ENCODE data around the gene GCH1.
"Not testable (repeated sequence)": the region's sequence is repeated elsewhere in the genome, so short reads cannot be mapped to it uniquely, and the experiment has no call there.

Gene GCH1

DNA sequence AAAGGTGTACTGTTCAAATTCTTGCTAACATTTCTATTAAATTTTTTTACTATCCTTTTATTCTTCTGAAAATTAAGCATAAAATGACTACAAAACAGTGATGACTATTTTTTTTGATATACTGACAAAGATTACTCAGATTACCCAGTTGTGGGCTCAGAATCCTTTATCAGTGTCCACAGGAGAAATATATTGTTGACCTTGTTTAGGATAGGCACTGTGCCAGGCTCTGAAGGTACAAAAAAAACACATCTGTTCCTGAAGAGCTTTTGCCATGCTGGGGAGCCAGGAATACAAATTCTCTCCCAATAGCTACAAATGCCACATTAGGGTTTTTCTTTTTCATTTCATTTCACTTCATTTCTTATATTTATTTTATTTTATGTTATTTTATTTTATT lies 26.9 kb upstream of the GCH1 start:
- TF ChIP-seq POLR2AphosphoS5 (IDR thresholded peaks at IDR 0.05; ENCODE audit: low read depth, low read length) (no peak), TAF1 (IDR thresholded peaks at IDR 0.05; ENCODE audit: borderline replicate concordance, low read depth, low read length) (no peak), POLR2A (IDR thresholded peaks at IDR 0.05; ENCODE audit: low read depth, low read length) (no peak)
- DNase-seq (ENCODE audit: insufficient read length) (no peak), FAIRE-seq (no peak)

DNA sequence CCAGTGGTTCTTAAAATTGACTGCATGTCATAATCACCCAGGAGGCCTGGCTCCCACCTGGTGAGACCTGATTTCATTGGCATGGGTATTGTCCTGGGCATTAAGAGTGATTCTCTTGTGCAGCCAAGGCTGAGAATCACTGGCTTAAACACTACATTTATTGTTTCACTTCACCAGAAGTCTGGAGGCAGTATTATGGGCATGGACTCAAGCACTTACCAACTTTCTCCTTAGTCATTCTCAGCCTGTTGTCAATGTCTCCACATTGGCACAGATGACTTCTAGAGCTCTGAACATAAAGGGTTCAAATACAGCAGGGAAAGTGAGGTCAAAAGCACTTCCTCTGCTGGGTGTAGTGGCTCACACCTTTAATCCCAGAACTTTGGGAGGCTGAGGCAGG lies 25.6 kb upstream of the GCH1 start:
- FAIRE-seq: no peak
- no peak for TF ChIP-seq POLR2AphosphoS5 (IDR thresholded peaks at IDR 0.05; ENCODE audit: low read depth, low read length)
- no peak for TF ChIP-seq POLR2A (IDR thresholded peaks at IDR 0.05; ENCODE audit: low read depth, low read length)
- no peak for TF ChIP-seq TAF1 (IDR thresholded peaks at IDR 0.05; ENCODE audit: borderline replicate concordance, low read depth, low read length)

DNA sequence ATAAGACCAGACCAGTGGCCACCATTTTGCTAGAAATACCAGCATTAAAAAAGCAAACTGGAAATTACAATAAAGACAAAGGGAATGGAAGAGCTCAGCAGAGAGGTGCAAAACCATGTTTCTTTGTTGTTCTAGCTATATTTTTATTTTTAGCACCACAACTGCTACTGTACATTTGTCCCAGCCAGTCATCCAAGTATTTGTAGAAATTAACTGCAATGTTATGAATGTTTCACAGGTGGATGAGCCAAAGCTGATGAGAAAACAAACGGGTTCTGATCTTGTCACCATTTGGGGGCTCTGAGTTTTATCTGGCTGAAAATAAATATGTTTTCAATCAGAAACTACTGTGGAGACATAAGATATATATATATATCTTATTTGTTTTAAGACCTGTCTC lies 24.9 kb upstream of the GCH1 start:
- DNase-seq (ENCODE audit: insufficient read length): no peak
- TF ChIP-seq POLR2AphosphoS5 (IDR thresholded peaks at IDR 0.05; ENCODE audit: low read depth, low read length) (no peak), POLR2A (IDR thresholded peaks at IDR 0.05; ENCODE audit: low read depth, low read length) (no peak), TAF1 (IDR thresholded peaks at IDR 0.05; ENCODE audit: borderline replicate concordance, low read depth, low read length) (no peak)
- FAIRE-seq: no peak

More for the DNA sequence above, 25.6 kb upstream of the GCH1 start:
- DNase-seq (ENCODE audit: insufficient read length): no peak

DNA sequence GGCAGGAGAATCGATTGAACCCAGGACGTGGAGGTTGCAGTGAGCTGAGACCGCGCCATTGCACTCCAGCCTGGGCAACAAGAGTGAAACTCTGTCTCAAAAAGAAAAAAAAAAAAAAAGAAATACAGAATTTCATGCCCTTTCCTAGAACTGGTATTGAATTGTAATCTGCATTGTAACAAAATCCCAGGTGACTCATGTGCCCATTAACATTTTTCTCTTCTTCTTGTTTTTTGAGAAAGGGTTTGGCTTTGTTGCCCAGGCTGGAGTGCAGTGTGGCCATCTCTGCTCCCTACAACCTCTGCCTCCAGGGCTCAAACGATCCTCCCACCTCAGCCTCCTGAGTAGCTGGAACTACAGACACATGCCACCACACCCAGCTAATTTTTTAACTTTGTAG lies 23.9 kb upstream of the GCH1 start:
- FAIRE-seq; DNase-seq (ENCODE audit: insufficient read length): not testable (repeated sequence)

DNA sequence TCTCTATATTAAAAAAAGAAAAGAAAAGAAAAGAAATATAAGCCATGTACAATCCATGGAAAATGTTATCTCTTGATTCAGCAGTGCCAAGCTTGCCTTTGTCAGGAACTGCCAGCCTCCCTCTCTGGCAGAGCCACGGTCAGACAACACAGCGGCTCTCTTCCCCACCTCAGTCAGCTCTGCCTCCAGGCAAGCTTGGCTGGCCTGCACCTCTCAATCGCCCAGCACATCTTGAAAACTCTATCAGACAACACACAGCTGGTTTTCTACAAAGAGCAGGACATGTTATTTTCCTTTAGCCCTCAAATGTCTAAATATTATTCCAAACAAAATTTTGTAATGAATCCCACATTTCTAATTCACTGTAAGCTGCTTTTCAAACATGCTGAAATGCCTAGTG lies 20.0 kb upstream of the GCH1 start:
- TF ChIP-seq POLR2A (IDR thresholded peaks at IDR 0.05; ENCODE audit: low read depth, low read length) (no peak), POLR2AphosphoS5 (IDR thresholded peaks at IDR 0.05; ENCODE audit: low read depth, low read length) (no peak), TAF1 (IDR thresholded peaks at IDR 0.05; ENCODE audit: borderline replicate concordance, low read depth, low read length) (no peak)
- no peak for FAIRE-seq

DNA sequence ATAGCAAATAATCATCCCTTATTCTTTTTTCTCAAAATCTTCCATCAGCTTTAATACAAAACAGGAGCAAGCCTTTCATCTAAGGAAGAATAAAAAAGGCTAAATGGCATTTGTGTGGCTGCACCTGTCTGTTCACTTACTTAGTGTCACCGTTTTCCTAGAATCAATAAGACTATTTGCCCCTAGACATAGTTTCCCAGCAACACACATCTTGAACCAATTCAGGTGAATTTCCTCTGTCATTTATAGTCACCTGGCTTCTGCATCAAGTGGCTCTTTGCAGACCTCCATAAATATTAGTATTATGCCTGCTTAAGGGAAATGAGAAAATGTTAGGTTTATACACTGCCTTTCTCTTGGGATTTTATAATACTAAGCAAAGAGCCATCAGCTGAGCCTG lies 17.4 kb upstream of the GCH1 start:
- DNase-seq (ENCODE audit: insufficient read length) (no peak), FAIRE-seq (no peak)
- no peak for TF ChIP-seq POLR2A (IDR thresholded peaks at IDR 0.05; ENCODE audit: low read depth, low read length)
- TF ChIP-seq POLR2AphosphoS5 (IDR thresholded peaks at IDR 0.05; ENCODE audit: low read depth, low read length): no peak
- no peak for TF ChIP-seq TAF1 (IDR thresholded peaks at IDR 0.05; ENCODE audit: borderline replicate concordance, low read depth, low read length)

More for the DNA sequence above, 20.0 kb upstream of the GCH1 start:
- DNase-seq (ENCODE audit: insufficient read length): no peak

DNA sequence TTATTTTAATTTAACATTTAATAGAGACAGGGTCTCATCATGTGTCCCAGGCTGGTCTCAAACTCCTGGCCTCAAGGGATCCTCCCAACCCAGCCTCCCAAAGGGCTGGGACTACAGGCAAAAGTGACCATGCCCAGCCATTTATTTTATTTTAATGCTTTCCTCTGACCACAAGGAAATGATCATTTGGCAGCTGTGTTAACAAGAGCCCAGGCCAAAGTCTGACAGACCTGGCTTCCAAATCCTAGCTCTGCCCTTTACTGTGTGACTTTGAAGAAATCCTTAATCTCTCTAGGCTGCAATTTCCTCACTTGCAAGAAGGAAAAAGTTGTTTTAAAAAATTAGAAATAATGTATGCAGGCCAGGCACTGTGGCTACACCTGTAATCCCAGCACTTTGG lies 16.7 kb upstream of the GCH1 start:
- TF ChIP-seq POLR2A (IDR thresholded peaks at IDR 0.05; ENCODE audit: low read depth, low read length) (no peak), POLR2AphosphoS5 (IDR thresholded peaks at IDR 0.05; ENCODE audit: low read depth, low read length) (no peak), TAF1 (IDR thresholded peaks at IDR 0.05; ENCODE audit: borderline replicate concordance, low read depth, low read length) (no peak)
- no peak for DNase-seq (ENCODE audit: insufficient read length)
- FAIRE-seq: no peak

DNA sequence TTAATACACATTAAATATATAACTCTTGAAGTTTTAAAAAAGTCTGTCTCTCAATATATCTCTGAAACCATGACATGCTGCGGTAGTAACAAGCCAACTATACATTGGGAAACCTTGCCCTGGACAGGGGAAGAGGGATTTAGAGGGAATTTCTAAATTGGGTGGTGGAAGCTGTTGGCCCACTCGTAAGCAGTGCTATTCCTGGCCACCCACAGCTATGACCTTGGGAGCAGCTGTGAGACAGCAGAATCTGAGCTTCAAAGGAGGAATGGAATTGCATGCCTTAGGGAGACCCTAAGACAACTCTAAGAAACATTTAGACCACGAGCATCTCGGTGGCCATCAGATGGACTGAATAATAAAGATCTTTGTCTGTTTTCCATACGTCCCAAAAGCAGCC lies 15.8 kb upstream of the GCH1 start:
- no peak for TF ChIP-seq POLR2A (IDR thresholded peaks at IDR 0.05; ENCODE audit: low read depth, low read length)
- TF ChIP-seq TAF1 (IDR thresholded peaks at IDR 0.05; ENCODE audit: borderline replicate concordance, low read depth, low read length): no peak
- TF ChIP-seq POLR2AphosphoS5 (IDR thresholded peaks at IDR 0.05; ENCODE audit: low read depth, low read length): no peak
- no peak for DNase-seq (ENCODE audit: insufficient read length)
- no peak for FAIRE-seq

DNA sequence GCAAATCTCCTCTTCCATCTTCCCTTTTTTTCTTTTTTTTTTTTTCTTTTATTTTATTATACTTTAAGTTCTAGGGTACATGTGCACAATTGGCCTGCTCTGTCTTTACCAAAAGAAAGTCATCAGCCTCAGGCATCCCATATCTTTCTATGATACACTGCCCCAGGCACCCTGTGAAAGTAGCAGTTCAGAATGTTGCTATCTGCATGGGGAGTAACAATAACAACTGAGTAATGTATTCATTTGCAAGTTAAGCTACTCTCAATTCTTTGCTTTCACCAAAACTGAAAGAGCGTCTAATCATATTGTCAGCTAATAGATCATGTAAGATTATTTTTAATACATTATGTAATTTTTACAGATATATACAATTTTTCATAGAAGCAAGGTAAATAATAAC lies 13.5 kb upstream of the GCH1 start:
- TF ChIP-seq POLR2A (IDR thresholded peaks at IDR 0.05; ENCODE audit: low read depth, low read length) (no peak), TAF1 (IDR thresholded peaks at IDR 0.05; ENCODE audit: borderline replicate concordance, low read depth, low read length) (no peak), POLR2AphosphoS5 (IDR thresholded peaks at IDR 0.05; ENCODE audit: low read depth, low read length) (no peak)
- DNase-seq (ENCODE audit: insufficient read length) (no peak), FAIRE-seq (no peak)

DNA sequence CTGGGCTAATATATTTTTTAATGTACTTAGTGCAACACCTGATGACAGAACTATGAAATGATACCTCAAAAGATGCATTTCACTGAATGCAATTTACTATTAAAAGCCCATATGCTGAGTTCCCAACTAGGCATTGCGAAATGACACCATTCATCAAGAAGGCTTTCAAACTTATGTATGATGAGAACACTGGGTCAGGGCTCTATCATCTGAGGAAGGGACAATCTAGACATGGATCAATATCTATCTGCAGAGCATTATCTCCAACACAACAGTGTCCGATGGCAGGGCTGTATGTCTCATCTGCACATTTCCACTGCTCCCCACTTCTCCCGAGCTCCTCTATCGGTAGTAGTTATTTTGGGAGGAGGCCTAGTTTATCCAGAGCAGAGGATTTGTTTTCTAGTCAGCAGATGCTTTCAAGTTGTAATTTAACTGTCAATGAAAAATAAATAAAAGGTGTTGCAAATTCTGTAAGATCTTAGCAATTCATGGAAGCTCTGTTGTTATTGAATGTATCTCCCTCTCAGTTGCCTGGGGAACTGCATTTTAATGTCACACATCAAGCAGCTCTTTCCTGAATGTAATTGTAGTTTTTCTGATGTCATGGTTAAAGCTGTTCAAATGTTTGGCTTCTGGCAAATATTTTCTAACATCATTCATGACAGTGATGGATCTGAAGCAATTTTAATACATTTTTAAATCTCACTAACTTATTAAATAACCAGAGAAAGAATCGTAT lies 7.4 kb upstream of the GCH1 start:
- FAIRE-seq (no peak), DNase-seq (ENCODE audit: insufficient read length) (no peak)
- TF ChIP-seq POLR2A (IDR thresholded peaks at IDR 0.05; ENCODE audit: low read depth, low read length) (no peak), TAF1 (IDR thresholded peaks at IDR 0.05; ENCODE audit: borderline replicate concordance, low read depth, low read length) (no peak), POLR2AphosphoS5 (IDR thresholded peaks at IDR 0.05; ENCODE audit: low read depth, low read length) (no peak)

DNA sequence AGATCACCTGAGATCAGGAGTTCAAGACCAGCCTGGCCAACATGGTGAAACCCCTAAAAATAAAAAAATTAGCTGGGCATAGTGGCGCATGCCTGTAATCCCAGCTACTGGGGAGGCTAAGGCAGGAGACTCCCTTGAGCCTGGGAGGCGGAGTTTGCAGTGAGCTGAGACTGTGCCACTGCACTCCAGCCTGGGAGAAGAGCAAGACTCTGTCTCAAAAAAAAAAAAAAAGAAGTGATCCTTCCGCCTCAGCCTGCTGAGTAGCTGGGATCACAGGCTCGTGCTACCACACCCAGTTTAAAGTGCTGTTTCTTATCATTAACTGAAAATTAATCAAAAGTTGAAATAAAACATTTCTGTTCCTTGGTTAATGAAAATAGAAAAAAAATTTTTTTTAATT lies 6.3 kb upstream of the GCH1 start:
- FAIRE-seq; DNase-seq (ENCODE audit: insufficient read length): not testable (repeated sequence)

DNA sequence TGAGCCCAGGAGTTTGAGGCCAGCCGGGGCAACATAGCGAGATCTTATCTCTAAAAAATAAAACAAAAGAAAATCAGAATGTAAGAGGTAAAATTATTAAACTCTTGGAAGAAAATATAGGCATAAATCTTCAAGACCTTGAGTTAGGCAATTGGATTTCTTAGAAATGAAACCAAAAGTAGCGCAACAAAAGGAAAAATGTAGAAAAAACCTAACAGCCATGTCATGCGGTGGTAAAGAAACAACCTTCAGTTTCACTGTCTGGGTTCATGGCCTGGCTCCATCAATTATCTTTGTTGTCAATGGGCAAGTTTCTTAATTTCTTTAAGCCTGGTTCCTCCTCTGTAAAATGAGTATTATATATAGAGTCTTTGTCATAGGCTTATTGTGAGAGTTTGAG lies 5.6 kb upstream of the GCH1 start:
- no peak for FAIRE-seq
- no peak for TF ChIP-seq POLR2A (IDR thresholded peaks at IDR 0.05; ENCODE audit: low read depth, low read length)
- no peak for TF ChIP-seq POLR2AphosphoS5 (IDR thresholded peaks at IDR 0.05; ENCODE audit: low read depth, low read length)
- TF ChIP-seq TAF1 (IDR thresholded peaks at IDR 0.05; ENCODE audit: borderline replicate concordance, low read depth, low read length): no peak
- no peak for DNase-seq (ENCODE audit: insufficient read length)

DNA sequence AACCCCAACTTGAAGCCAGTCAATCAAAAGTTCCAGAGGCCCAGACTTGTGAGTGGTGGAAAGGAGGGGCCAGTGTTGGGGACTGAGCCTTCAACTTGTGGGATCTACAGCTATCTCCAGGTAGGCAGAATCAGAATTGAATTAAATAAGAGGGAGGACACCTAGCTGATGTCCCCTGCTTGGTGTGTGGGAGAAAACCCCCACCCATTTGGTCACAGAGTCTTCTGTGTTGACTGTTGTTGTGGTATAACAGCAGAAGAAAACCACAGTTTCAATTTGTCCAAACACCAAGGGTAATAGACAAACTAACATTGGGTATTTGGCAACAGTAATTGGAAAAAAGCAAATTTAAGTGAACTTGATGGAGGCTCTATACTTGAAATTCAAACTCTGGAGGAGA lies 3.4 kb upstream of the GCH1 start:
- no peak for DNase-seq (ENCODE audit: insufficient read length)
- TF ChIP-seq POLR2A (IDR thresholded peaks at IDR 0.05; ENCODE audit: low read depth, low read length) (no peak), TAF1 (IDR thresholded peaks at IDR 0.05; ENCODE audit: borderline replicate concordance, low read depth, low read length) (no peak), POLR2AphosphoS5 (IDR thresholded peaks at IDR 0.05; ENCODE audit: low read depth, low read length) (no peak)
- no peak for FAIRE-seq
